Naive thymus-derived CD4-positive, alpha-beta T cell (primary cell): ENCODE results near the gene ZNF483. TPM values are rescaled to one million over a fixed set of nuclear protein-coding genes. Genes with fewer than 3 reads are reported as not detected.
"Not testable (repeated sequence)": the region's sequence is repeated elsewhere in the genome, so short reads cannot be mapped to it uniquely, and the experiment has no call there.

ENCODE experiments used
- ATAC-seq: fragments of 150-1000 bp; cut with Tn5 transposase; 2 replicates; pipeline ENCODE4 v1.10.0; 2021; ENCODE audit warnings: mild to moderate bottlenecking, moderate library complexity
- CTCF ChIA-PET: fragments of 350-600 bp; sonication (Branson Sonifier 250); formaldehyde crosslinking; loops from one replicate; lab custom pipeline; 2021; ENCODE audit warnings: antibody characterized with exemption; lab: Charles Lee
- POLR2A ChIA-PET: fragments of 350-600 bp; sonication (Branson Sonifier 250); formaldehyde crosslinking; loops from one replicate; lab custom pipeline; 2021; ENCODE audit warnings: antibody characterized with exemption, inconsistent platforms; lab: Charles Lee
- DNase-seq, 9 donors: peaks; one replicate each; pipeline versions ENCODE4 v3.0.0 to v3.0.0-alpha.2; 2020 to 2022; ENCODE audit warnings: mixed read lengths in 1 of 9
- H3K27ac ChIP-seq: one replicate; pipeline ENCODE4 v1.7.0; 2013; ENCODE audit warnings: mild to moderate bottlenecking, low read depth, low read length, moderate library complexity
- H3K27me3 ChIP-seq, 2 donors: one replicate each; pipeline ENCODE4 v1.7.0; 2013; ENCODE audit warnings: low read length in 2 of 2, mild to moderate bottlenecking in 2 of 2, moderate library complexity in 2 of 2; ENCODE audit not compliant: control insufficient read depth in 2 of 2, insufficient read depth in 2 of 2
- H3K36me3 ChIP-seq, 3 experiments: 1 replicate in 2 of 3; 2 replicates in 1 of 3; pipeline ENCODE4 v1.7.0; 2013; ENCODE audit warnings: low read length in 3 of 3, mild to moderate bottlenecking in 3 of 3, moderate library complexity in 1 of 3; ENCODE audit not compliant: insufficient read depth in 3 of 3, control insufficient read depth in 2 of 3
- H3K4me1 ChIP-seq, 2 donors: one replicate each; pipeline ENCODE4 v1.7.0; 2013; ENCODE audit warnings: low read length in 2 of 2, mild to moderate bottlenecking in 2 of 2, moderate library complexity in 1 of 2; ENCODE audit not compliant: control insufficient read depth in 2 of 2, insufficient read depth in 2 of 2
- H3K4me3 ChIP-seq: 2 replicates; pipeline ENCODE4 v1.7.0; 2013; ENCODE audit warnings: mild to moderate bottlenecking, low read length
- H3K9me3 ChIP-seq, 3 experiments: 1 replicate in 2 of 3; 2 replicates in 1 of 3; pipeline ENCODE4 v1.7.0; 2013; ENCODE audit warnings: low read length in 3 of 3; ENCODE audit not compliant: control insufficient read depth in 2 of 3
- H3K27ac Mint-ChIP-seq, 9 donors: one replicate each; pipeline ENCODE4 v1.8.0; 2020 to 2022; ENCODE audit warnings: mixed read lengths in 9 of 9, mild to moderate bottlenecking in 8 of 9, moderate library complexity in 5 of 9, inconsistent platforms in 2 of 9
- H3K27me3 Mint-ChIP-seq, 5 donors: one replicate each; pipeline ENCODE4 v1.8.0; 2021 to 2022; ENCODE audit warnings: mixed read lengths in 5 of 5, mild to moderate bottlenecking in 1 of 5
- H3K36me3 Mint-ChIP-seq, 5 donors: one replicate each; pipeline ENCODE4 v1.8.0; 2020 to 2022; ENCODE audit warnings: mixed read lengths in 5 of 5, mild to moderate bottlenecking in 3 of 5, inconsistent platforms in 1 of 5
- H3K4me1 Mint-ChIP-seq, 7 donors: one replicate each; pipeline ENCODE4 v1.8.0; 2020 to 2022; ENCODE audit warnings: mixed read lengths in 7 of 7, mild to moderate bottlenecking in 3 of 7, inconsistent platforms in 1 of 7
- H3K4me3 Mint-ChIP-seq, 10 donors: one replicate each; pipeline ENCODE4 v1.8.0; 2020 to 2022; ENCODE audit warnings: mild to moderate bottlenecking in 10 of 10, mixed read lengths in 10 of 10, moderate library complexity in 6 of 10, inconsistent platforms in 2 of 10
- H3K9me3 Mint-ChIP-seq, 11 donors: one replicate each; pipeline ENCODE4 v1.8.0; 2020 to 2022; ENCODE audit warnings: mixed read lengths in 11 of 11, mild to moderate bottlenecking in 4 of 11, inconsistent platforms in 1 of 11, moderate library complexity in 1 of 11
- intact Hi-C, 2 donors: fragments of 100-400 bp; cut with micrococcal nuclease; formaldehyde crosslinking; loops; one replicate each; pipeline ENCODE4 v1.15.1; 2023
- polyA plus RNA-seq, 2 donors: library from polyadenylated mRNA; unstranded; fragments of 300-500 nt; fragmentation: Illumina TruSeq; gene quantifications; one replicate each; pipeline ENCODE4 v1.2.3, GENCODE V29; 2021
- total RNA-seq, 6 experiments: library from RNA in 5 of 6; stranded (reverse) in 5 of 6; gene quantifications; 1 replicate in 5 of 6; 2 replicates in 1 of 6; pipeline ENCODE4 v1.2.3 and lab custom pipeline; 2021 to 2026

Gene ZNF483
- total and polyA plus RNA-seq, 7 experiments from 2014 or later, result 3.0 to 37.1 (median 15.5) TPM

- Mint-ChIP-seq H3K4me1 (no peaks in the 10 kb centered on the region), H3K27ac (no peak overlapping the region), H3K27me3 (peaks cover 0 to 8% (median 3%) of the 10 kb centered on the region in 5 donors), H3K9me3 (no peaks in the 10 kb centered on the region), H3K36me3 (no peaks in the 10 kb centered on the region), H3K4me3 (no peak overlapping the region)
- ATAC-seq (no peak), DNase-seq (no peak)
- H3K4me1 ChIP-seq, result no peaks in the 10 kb centered on the region
- no peak overlapping the region for H3K27ac ChIP-seq
- ChIA-PET POLR2A (no interaction called here), CTCF (no interaction called here)
- no peaks in the 10 kb centered on the region for H3K9me3 ChIP-seq
- no peaks in the 10 kb centered on the region for H3K27me3 ChIP-seq
- H3K4me3 ChIP-seq, result no peak overlapping the region
- H3K36me3 ChIP-seq, result no peaks in the 10 kb centered on the region
- intact Hi-C loops, result no loop called here
Measured at GRCh38 chr9:111502506-111502905, 22.5 kb upstream of the ZNF483 start.

GRCh38 chr9:111511581-111511980 is 13.4 kb upstream of the ZNF483 start:
- DNase-seq, H3K4me3 Mint-ChIP-seq, H3K36me3 ChIP-seq, H3K9me3 ChIP-seq, CTCF ChIA-PET, H3K4me3 ChIP-seq, H3K27me3 ChIP-seq, H3K27ac Mint-ChIP-seq, H3K4me1 ChIP-seq, H3K27ac ChIP-seq, ATAC-seq, intact Hi-C loops, H3K4me1 Mint-ChIP-seq, POLR2A ChIA-PET: not testable (repeated sequence)
- H3K9me3 Mint-ChIP-seq, result peaks cover 0 to 25% (median 8%) of the 10 kb centered on the region in 11 donors
- H3K36me3 Mint-ChIP-seq, result peaks cover 0 to 12% (median 0%) of the 10 kb centered on the region in 5 donors
- peaks cover 0 to 11% (median 0%) of the 10 kb centered on the region in 5 donors for H3K27me3 Mint-ChIP-seq

GRCh38 chr9:111514967-111515366 is 10.0 kb upstream of the ZNF483 start:
- Histone ChIP-seq H3K27me3 (no peaks in the 10 kb centered on the region), H3K27ac (no peak overlapping the region), H3K36me3 (no peaks in the 10 kb centered on the region), H3K9me3 (no peaks in the 10 kb centered on the region), H3K4me1 (no peaks in the 10 kb centered on the region), H3K4me3 (no peak overlapping the region)
- H3K4me3 Mint-ChIP-seq, result no peak overlapping the region
- POLR2A ChIA-PET, result no interaction called here
- peaks cover 0 to 3% (median 0%) of the 10 kb centered on the region in 7 donors for H3K4me1 Mint-ChIP-seq
- H3K27me3 Mint-ChIP-seq, result peaks cover 0 to 12% (median under 1%) of the 10 kb centered on the region in 5 donors
- DNase-seq, result no peak
- CTCF ChIA-PET, result interaction anchor here (0.6 kb wide), 1 partner anchor 560 kb away, joined by 3 read pairs; no protein-coding TSS in a partner anchor
- H3K36me3 Mint-ChIP-seq, result peaks cover 0 to 10% (median 0%) of the 10 kb centered on the region in 5 donors
- intact Hi-C loops, result no loop called here
- H3K27ac Mint-ChIP-seq, result no peak overlapping the region
- peaks cover 0 to 24% (median 8%) of the 10 kb centered on the region in 11 donors for H3K9me3 Mint-ChIP-seq
- no peak for ATAC-seq

- CTCF ChIA-PET, result no interaction called here
- H3K27ac ChIP-seq, result no peak overlapping the region
- POLR2A ChIA-PET, result no interaction called here
- H3K36me3 ChIP-seq, result no peaks in the 10 kb centered on the region
- no peaks in the 10 kb centered on the region for H3K27me3 ChIP-seq
- H3K4me3 ChIP-seq, result no peak overlapping the region
- ATAC-seq (no peak), DNase-seq (no peak)
- Mint-ChIP-seq H3K27me3 (peaks cover 0 to 11% (median 4%) of the 10 kb centered on the region in 5 donors), H3K9me3 (peaks cover 0 to 16% (median 6%) of the 10 kb centered on the region in 11 donors), H3K36me3 (peaks cover 0 to 5% (median 0%) of the 10 kb centered on the region in 5 donors), H3K27ac (no peak overlapping the region), H3K4me3 (no peak overlapping the region), H3K4me1 (peaks cover 0 to 3% (median 0%) of the 10 kb centered on the region in 7 donors)
- no peaks in the 10 kb centered on the region for H3K9me3 ChIP-seq
- intact Hi-C loops, result no loop called here
- no peaks in the 10 kb centered on the region for H3K4me1 ChIP-seq
Measured at GRCh38 chr9:111516061-111516465, 8.9 kb upstream of the ZNF483 start.

- H3K27ac Mint-ChIP-seq, result peak overlapping the region; percentile 70 to 99 (median 96)
- H3K4me1 ChIP-seq, result peaks cover 4 to 6% of the 10 kb centered on the region in 2 donors
- peak overlapping the region; percentile 86 for H3K27ac ChIP-seq
- H3K9me3 ChIP-seq, result no peaks in the 10 kb centered on the region
- DNase-seq, result no peak
- peak overlapping the region; percentile 84 for H3K4me3 ChIP-seq
- ChIA-PET POLR2A (interaction anchor here (0.6 kb wide), 1 partner anchor 1326 kb away, joined by 3 read pairs; no protein-coding TSS in a partner anchor), CTCF (no interaction called here)
- H3K4me1 Mint-ChIP-seq, result peaks cover 16 to 31% (median 21%) of the 10 kb centered on the region in 7 donors
- peak overlapping the region; percentile 86 to 98 (median 92) for H3K4me3 Mint-ChIP-seq
- intact Hi-C loops, result loop anchor here (1.0 to 10.0 kb wide), 6 partner anchors 40 to 1270 kb away; partner anchors contain the start of genes DNAJC25 (in 2 of the 2), ECPAS (in 1 of the 2), PTGR1 (in 1 of the 2) and TXN (in 1 of the 2)
- peaks cover 0 to 11% (median 0%) of the 10 kb centered on the region in 3 experiments for H3K36me3 ChIP-seq
- peaks cover 5 to 19% (median 6%) of the 10 kb centered on the region in 5 donors for H3K27me3 Mint-ChIP-seq
- H3K27me3 ChIP-seq, result no peaks in the 10 kb centered on the region
- peaks cover 5 to 25% (median 19%) of the 10 kb centered on the region in 5 donors for H3K36me3 Mint-ChIP-seq
- no peak for ATAC-seq
- peaks cover 0 to 17% (median 6%) of the 10 kb centered on the region in 11 donors for H3K9me3 Mint-ChIP-seq
Measured at GRCh38 chr9:111524731-111525055, 286 bp upstream of the ZNF483 start.

- intact Hi-C loops, result loop anchor here (5.0 to 10.0 kb wide), 3 partner anchors 70 to 1273 kb away; partner anchors contain the start of genes PTGR1 (in 1 of the 2) and TXN (in 1 of the 2)
- Mint-ChIP-seq H3K4me3 (peak overlapping the region in 3 of 10 donors; percentile 9 to 20 (median 9)), H3K4me1 (peaks cover 14 to 31% (median 21%) of the 10 kb centered on the region in 7 donors), H3K27me3 (peaks cover 0 to 12% (median 4%) of the 10 kb centered on the region in 5 donors), H3K27ac (peak overlapping the region in 2 of 9 donors; percentile 6 to 33), H3K36me3 (peaks cover 9 to 46% (median 27%) of the 10 kb centered on the region in 5 donors), H3K9me3 (peaks cover 0 to 30% (median 7%) of the 10 kb centered on the region in 11 donors)
- DNase-seq, result no peak
- peaks cover 0 to 7% (median 0%) of the 10 kb centered on the region in 3 experiments for H3K9me3 ChIP-seq
- H3K27me3 ChIP-seq, result no peaks in the 10 kb centered on the region
- ATAC-seq, result no peak
- ChIA-PET CTCF (interaction anchor here (0.6 kb wide), 1 partner anchor 559 kb away, joined by 3 read pairs; no protein-coding TSS in a partner anchor), POLR2A (no interaction called here)
- H3K27ac ChIP-seq, result no peak overlapping the region
- H3K4me3 ChIP-seq, result no peak overlapping the region
- H3K4me1 ChIP-seq, result peaks cover 4 to 6% of the 10 kb centered on the region in 2 donors
- H3K36me3 ChIP-seq, result peaks cover 0 to 23% (median 0%) of the 10 kb centered on the region in 3 experiments
Measured at GRCh38 chr9:111527347-111527746, 2.4 kb downstream of the ZNF483 start.
